ENCODE measurements around the gene RPL18A. TPM values are rescaled to one million over a fixed set of nuclear protein-coding genes. Genes with fewer than 3 reads are reported as not detected.

The RPL18A gene
- total and polyA plus RNA-seq, 2 of the 13 experiments (the other 11 are each of a cell fraction or from before 2014, with no cell fraction given): 1,471 to 2,004 TPM

- TF ChIP-seq HNF1A (IDR thresholded peaks at IDR 0.05; ENCODE audit: low read depth) (no peak), HNF1A (CRISPR knock-in tag; IDR thresholded peaks at IDR 0.05; ENCODE audit: borderline replicate concordance) (no peak), ZNF589 (CRISPR knock-in tag; conservative IDR thresholded peaks at IDR 0.05) (0 out of 2 replicates have a peak, but pooled peaks have one; percentile 4), HOXA7 (CRISPR knock-in tag; IDR thresholded peaks at IDR 0.05) (no peak), ZNF709 (CRISPR knock-in tag; IDR thresholded peaks at IDR 0.05) (no peak), YEATS4 (CRISPR knock-in tag; IDR thresholded peaks at IDR 0.05; ENCODE audit: borderline replicate concordance) (no peak), TAF15 (IDR thresholded peaks at IDR 0.05; ENCODE audit: low read depth, low read length, poor library complexity, severe bottlenecking) (no peak), BCL3 (CRISPR knock-in tag; IDR thresholded peaks at IDR 0.05) (no peak), ZNF510 (CRISPR knock-in tag; IDR thresholded peaks at IDR 0.05; ENCODE audit: low read depth) (no peak), ZNF432 (CRISPR knock-in tag; IDR thresholded peaks at IDR 0.05; ENCODE audit: borderline replicate concordance) (no peak), ELK4 (CRISPR knock-in tag; IDR thresholded peaks at IDR 0.05; ENCODE audit: borderline replicate concordance) (no peak), ZNF816 (CRISPR knock-in tag; IDR thresholded peaks at IDR 0.05; ENCODE audit: borderline replicate concordance) (no peak), ZNF691 (CRISPR knock-in tag; IDR thresholded peaks at IDR 0.05; ENCODE audit: borderline replicate concordance, low read depth) (peak; percentile 32; the same call in 1 of the 2 replicates), TCF12 (IDR thresholded peaks at IDR 0.05) (no peak), TCF12 (CRISPR knock-in tag; IDR thresholded peaks at IDR 0.05) (no peak)
Measured at GRCh38 chr19:17860993-17861360, 1.3 kb downstream of the RPL18A start (continued).

Data from HepG2 (cell line).